Activated CD8-positive, alpha-beta T cell treated with anti-CD3 and anti-CD28 coated beads for 36 hours (primary cell): ENCODE results near the gene PARVA. TPM values are rescaled to one million over a fixed set of nuclear protein-coding genes. Genes with fewer than 3 reads are reported as not detected.

Experiments used
- ATAC-seq: fragments of 200-7000 bp; cut with Tn5 transposase; one replicate; pipeline ENCODE4 v1.10.0; 2021; ENCODE audit warnings: mild to moderate bottlenecking, moderate library complexity
- CTCF ChIA-PET: fragments of 350-600 bp; sonication (Branson Sonifier 250); formaldehyde crosslinking; loops from one replicate; lab custom pipeline; 2021; ENCODE audit warnings: antibody characterized with exemption; lab: Charles Lee
- POLR2A ChIA-PET: fragments of 350-600 bp; sonication (Branson Sonifier 250); formaldehyde crosslinking; loops from one replicate; lab custom pipeline; 2021; ENCODE audit warnings: antibody characterized with exemption; lab: Charles Lee
- DNase-seq: peaks from one replicate; pipeline ENCODE4 v3.0.0-alpha.2; 2020
- H3K27ac Mint-ChIP-seq: one replicate; pipeline ENCODE4 v1.8.0; 2021; ENCODE audit warnings: mild to moderate bottlenecking, mixed read lengths
- H3K27me3 Mint-ChIP-seq: one replicate; pipeline ENCODE4 v1.8.0; 2021; ENCODE audit warnings: mixed read lengths
- H3K36me3 Mint-ChIP-seq: one replicate; pipeline ENCODE4 v1.8.0; 2021; ENCODE audit warnings: low read depth, mixed read lengths
- H3K4me1 Mint-ChIP-seq: one replicate; pipeline ENCODE4 v1.8.0; 2021; ENCODE audit warnings: low read depth, mixed read lengths
- H3K4me3 Mint-ChIP-seq: one replicate; pipeline ENCODE4 v1.8.0; 2021; ENCODE audit warnings: mild to moderate bottlenecking, moderate library complexity, mixed read lengths
- H3K9me3 Mint-ChIP-seq: one replicate; pipeline ENCODE4 v1.8.0; 2021; ENCODE audit warnings: mixed read lengths
- CTCF ChIP-seq: fragments of 200-600 bp; IDR thresholded peaks from one replicate; pipeline ENCODE4 v1.8.0; 2022; ENCODE audit warnings: antibody characterized with exemption, mild to moderate bottlenecking
- intact Hi-C: fragments of 100-400 bp; cut with micrococcal nuclease; formaldehyde crosslinking; loops from one replicate; pipeline ENCODE4 v1.10.0; 2022
- total RNA-seq, 2 experiments: library from RNA; stranded (reverse); gene quantifications; one replicate each; pipeline ENCODE4 v1.2.3, GENCODE V29; 2021

PARVA gene
- total RNA-seq, 2 experiments from 2014 or later, result not detected

GRCh38 chr11:12573707-12574485 is 196.5 kb downstream of the PARVA start:
- no peak for DNase-seq
- no peak overlapping the region for H3K4me3 Mint-ChIP-seq
- intact Hi-C loops, result no loop called here
- no peak for TF ChIP-seq CTCF
- H3K27ac Mint-ChIP-seq, result no peak overlapping the region
- ATAC-seq, result no peak
- ChIA-PET CTCF (interaction anchor here (0.7 to 2.0 kb wide), 3 partner anchors 26 to 529 kb away, joined by 3 to 4 read pairs (median 4); no protein-coding TSS in a partner anchor), POLR2A (no interaction called here)
- H3K9me3 Mint-ChIP-seq, result no peaks in the 10 kb centered on the region
- H3K36me3 Mint-ChIP-seq, result no peaks in the 10 kb centered on the region
- no peaks in the 10 kb centered on the region for H3K4me1 Mint-ChIP-seq
- peaks cover 14% of the 10 kb centered on the region for H3K27me3 Mint-ChIP-seq

- peaks cover 7% of the 10 kb centered on the region for H3K27me3 Mint-ChIP-seq
- no peak for TF ChIP-seq CTCF
- CTCF ChIA-PET, result interaction anchor here (0.7 to 1.5 kb wide), 4 partner anchors 14 to 198 kb away, joined by 3 to 4 read pairs (median 3); no protein-coding TSS in a partner anchor
- intact Hi-C loops, result no loop called here
- DNase-seq (no peak), ATAC-seq (no peak)
- POLR2A ChIA-PET, result no interaction called here
- no peak overlapping the region for H3K27ac Mint-ChIP-seq
- H3K9me3 Mint-ChIP-seq, result no peaks in the 10 kb centered on the region
- no peak overlapping the region for H3K4me3 Mint-ChIP-seq
- no peaks in the 10 kb centered on the region for H3K4me1 Mint-ChIP-seq
- H3K36me3 Mint-ChIP-seq, result no peaks in the 10 kb centered on the region
These were observed 200.6 kb downstream of the PARVA start for GRCh38 chr11:12577725-12578644.

GRCh38 chr11:12581416-12581815 is 204.0 kb downstream of the PARVA start:
- CTCF ChIA-PET, result no interaction called here
- POLR2A ChIA-PET, result no interaction called here
- Mint-ChIP-seq H3K27me3 (peaks cover 5% of the 10 kb centered on the region), H3K4me3 (no peak overlapping the region), H3K9me3 (no peaks in the 10 kb centered on the region), H3K36me3 (no peaks in the 10 kb centered on the region), H3K4me1 (no peaks in the 10 kb centered on the region), H3K27ac (no peak overlapping the region)
- intact Hi-C loops, result no loop called here
- no peak for ATAC-seq
- no peak for DNase-seq
- no peak for TF ChIP-seq CTCF

GRCh38 chr11:12581923-12582322 is 204.6 kb downstream of the PARVA start:
- Mint-ChIP-seq H3K9me3 (no peaks in the 10 kb centered on the region), H3K27ac (no peak overlapping the region), H3K4me1 (no peaks in the 10 kb centered on the region), H3K36me3 (no peaks in the 10 kb centered on the region), H3K4me3 (no peak overlapping the region), H3K27me3 (peaks cover 5% of the 10 kb centered on the region)
- no peak for DNase-seq
- intact Hi-C loops, result no loop called here
- ChIA-PET CTCF (no interaction called here), POLR2A (no interaction called here)
- ATAC-seq, result no peak
- TF ChIP-seq CTCF, result no peak
